Karpas-422 (cell line): ENCODE data around the gene LY86. TPM values are rescaled to one million over a fixed set of nuclear protein-coding genes. Genes with fewer than 3 reads are reported as not detected.

Source experiments
- DNase-seq: peaks from one replicate; pipeline ENCODE4 v3.0.0-alpha.2; 2015
- H2AFZ ChIP-seq: fragments of 200-600 bp; sonication (generic); 2 replicates; pipeline ENCODE4 v1.6.1; 2014; ENCODE audit warnings: antibody characterized with exemption, low read length, mixed read lengths
- H3K27ac ChIP-seq: fragments of 200-600 bp; sonication (generic); 2 replicates; pipeline ENCODE4 v1.5.1; 2014; ENCODE audit warnings: mild to moderate bottlenecking, low read length, moderate library complexity
- H3K27me3 ChIP-seq: fragments of 200-600 bp; sonication (generic); 2 replicates; pipeline ENCODE4 v1.6.1; 2014; ENCODE audit warnings: low read length, mixed read lengths
- H3K36me3 ChIP-seq: fragments of 200-600 bp; sonication (generic); 2 replicates; pipeline ENCODE4 v1.6.1; 2014; ENCODE audit warnings: low read length, mixed read lengths; ENCODE audit not compliant: insufficient read depth
- H3K4me1 ChIP-seq: fragments of 200-600 bp; sonication (generic); 2 replicates; pipeline ENCODE4 v1.6.1; 2014; ENCODE audit warnings: mild to moderate bottlenecking, low read length, mixed read lengths
- H3K4me2 ChIP-seq: fragments of 200-600 bp; sonication (generic); 2 replicates; pipeline ENCODE4 v1.6.1; 2014; ENCODE audit warnings: low read length, low read depth, mild to moderate bottlenecking; ENCODE audit not compliant: poor library complexity, severe bottlenecking
- H3K4me3 ChIP-seq: fragments of 200-600 bp; sonication (generic); 2 replicates; pipeline ENCODE4 v1.5.1; 2014; ENCODE audit warnings: mild to moderate bottlenecking, antibody characterized with exemption, low read length, mixed read lengths
- H3K79me2 ChIP-seq: fragments of 200-600 bp; sonication (generic); 2 replicates; pipeline ENCODE4 v1.6.1; 2014; ENCODE audit warnings: mild to moderate bottlenecking, low read length, mixed read lengths
- H3K9ac ChIP-seq: fragments of 200-600 bp; sonication (generic); 2 replicates; pipeline ENCODE4 v1.6.0; 2014; ENCODE audit warnings: low read length
- H3K9me2 ChIP-seq: fragments of 200-600 bp; sonication (generic), shearing (Covaris generic); replicated peaks from 2 replicates; pipeline ENCODE4 v1.6.0; 2014; ENCODE audit warnings: mild to moderate bottlenecking, low read length, moderate library complexity; ENCODE audit not compliant: insufficient read depth
- H3K9me3 ChIP-seq: fragments of 300-700, 200-600 bp; sonication (generic); 2 replicates; pipeline ENCODE4 v1.6.1; 2014; ENCODE audit warnings: low read length, mixed read lengths
- H4K20me1 ChIP-seq: fragments of 200-600 bp; sonication (generic); 2 replicates; pipeline ENCODE4 v1.6.1; 2014; ENCODE audit warnings: mild to moderate bottlenecking, antibody characterized with exemption, low read length, low read depth; ENCODE audit not compliant: insufficient read depth
- total RNA-seq: library from RNA; depleted of rRNA; stranded (reverse); fragments of >200 nt; shearing (Covaris generic); gene quantifications from 2 replicates; pipeline ENCODE4 v1.2.3, GENCODE V29; 2014; ENCODE audit warnings: low replicate concordance

LY86 gene
- total RNA-seq, 1 experiment from 2014 or later = 187 TPM

DNA sequence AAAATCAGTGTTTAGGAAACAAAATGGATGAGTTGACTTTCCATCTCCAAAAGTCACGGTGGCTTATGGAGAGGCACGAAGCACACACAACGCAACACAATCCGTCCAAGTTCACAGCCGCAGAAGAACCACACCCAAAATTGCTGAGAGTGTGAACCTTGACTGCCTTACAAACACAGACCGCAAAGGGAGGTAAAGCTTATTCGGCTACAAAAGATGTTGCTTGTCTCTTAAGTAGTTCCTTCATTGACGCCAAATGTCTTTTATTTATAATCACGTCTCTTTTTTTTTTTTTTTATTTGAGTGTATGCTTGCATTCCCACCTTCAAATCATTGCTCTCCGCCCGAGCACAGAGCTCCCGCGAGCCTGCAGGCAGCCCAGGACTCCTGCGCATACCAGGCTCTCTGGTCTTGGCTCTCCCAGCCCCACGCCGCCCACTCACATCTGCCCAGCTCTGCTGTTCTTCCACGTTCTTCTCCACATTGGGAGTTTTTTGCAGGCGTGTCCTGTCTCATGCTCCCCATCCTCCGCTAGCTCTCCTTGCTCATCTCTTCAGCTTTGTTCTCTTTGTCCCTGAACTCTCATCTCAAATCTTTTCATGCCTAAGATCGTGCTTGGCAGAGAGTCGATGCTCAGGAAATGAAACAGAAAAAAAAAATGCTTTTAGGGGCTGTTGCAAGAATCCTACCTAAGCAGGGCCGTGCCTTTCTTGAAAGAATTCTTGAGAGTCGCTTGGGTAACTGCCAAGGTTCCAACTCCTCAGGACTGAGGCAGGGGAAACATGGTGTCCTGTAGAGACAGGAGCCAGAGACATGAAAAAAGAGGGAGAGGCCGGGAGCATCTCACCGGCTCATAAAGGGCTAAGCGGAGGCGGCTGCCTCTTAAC, 25.8 kb downstream of the LY86 start:
- H3K4me3 ChIP-seq = no peak overlapping the region
- no peaks in the 10 kb centered on the region for H3K27me3 ChIP-seq
- H3K36me3 ChIP-seq = peaks cover 22% of the 10 kb centered on the region
- H3K4me1 ChIP-seq = peaks cover 12% of the 10 kb centered on the region
- no peak overlapping the region for H2AFZ ChIP-seq
- H3K9ac ChIP-seq = no peak overlapping the region
- H3K79me2 ChIP-seq = peaks cover 37% of the 10 kb centered on the region
- no peaks in the 10 kb centered on the region for H4K20me1 ChIP-seq
- H3K27ac ChIP-seq = no peak overlapping the region
- H3K4me2 ChIP-seq = no peak overlapping the region
- H3K9me2 ChIP-seq = no peaks in the 10 kb centered on the region
- H3K9me3 ChIP-seq = no peaks in the 10 kb centered on the region
- no peak for DNase-seq

GRCh38 chr6:6614983-6615349, 26.4 kb downstream of the LY86 start:
- H3K27me3 ChIP-seq = no peaks in the 10 kb centered on the region
- H4K20me1 ChIP-seq = no peaks in the 10 kb centered on the region
- DNase-seq = no peak
- no peak overlapping the region for H3K27ac ChIP-seq
- H3K4me1 ChIP-seq = peaks cover 9% of the 10 kb centered on the region
- H3K36me3 ChIP-seq = peaks cover 20% of the 10 kb centered on the region
- H3K9ac ChIP-seq = no peak overlapping the region
- peaks cover 32% of the 10 kb centered on the region for H3K79me2 ChIP-seq
- no peaks in the 10 kb centered on the region for H3K9me2 ChIP-seq
- no peak overlapping the region for H2AFZ ChIP-seq
- H3K4me2 ChIP-seq = no peak overlapping the region
- H3K4me3 ChIP-seq = no peak overlapping the region
- no peaks in the 10 kb centered on the region for H3K9me3 ChIP-seq

DNA sequence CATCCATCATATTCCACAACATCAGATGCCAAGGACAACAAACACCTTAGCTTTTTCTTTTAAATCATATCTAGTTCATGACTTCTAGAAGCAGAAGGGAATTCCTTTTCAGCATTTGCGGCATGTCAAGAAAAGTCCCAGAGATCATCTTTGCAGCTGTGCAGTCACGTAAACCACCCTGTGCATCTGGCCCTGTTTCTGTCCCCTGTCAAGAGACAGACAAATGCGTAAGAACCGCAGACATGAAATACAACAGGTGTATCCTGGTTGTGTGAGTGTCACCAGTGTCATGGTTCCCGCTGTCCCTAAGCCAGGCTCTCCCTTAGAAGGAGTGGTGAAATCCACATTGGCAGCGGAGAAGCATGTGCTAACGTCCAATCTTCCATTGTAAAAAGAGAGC, 28.1 kb downstream of the LY86 start:
- peaks cover 20% of the 10 kb centered on the region for H3K79me2 ChIP-seq
- H3K27me3 ChIP-seq = no peaks in the 10 kb centered on the region
- H3K9me3 ChIP-seq = no peaks in the 10 kb centered on the region
- no peak overlapping the region for H3K4me2 ChIP-seq
- H3K36me3 ChIP-seq = peaks cover 11% of the 10 kb centered on the region; the same call in 1 of the 2 replicates
- H3K4me3 ChIP-seq = no peak overlapping the region
- H3K27ac ChIP-seq = no peak overlapping the region
- H3K9me2 ChIP-seq = no peaks in the 10 kb centered on the region
- H3K4me1 ChIP-seq = 0 out of 2 replicates have a peak, but pooled peaks cover 6% of the 10 kb centered on the region
- H2AFZ ChIP-seq = no peak overlapping the region
- no peak for DNase-seq
- H4K20me1 ChIP-seq = no peaks in the 10 kb centered on the region
- no peak overlapping the region for H3K9ac ChIP-seq

GRCh38 chr6:6619021-6619794, 30.7 kb downstream of the LY86 start:
- Histone ChIP-seq H3K9ac (no peak overlapping the region), H3K79me2 (peaks cover 11% of the 10 kb centered on the region), H3K27me3 (no peaks in the 10 kb centered on the region), H3K27ac (peak overlapping the region; percentile 14; the same call in 1 of the 2 replicates), H3K4me3 (no peak overlapping the region), H3K9me3 (no peaks in the 10 kb centered on the region), H3K36me3 (peaks cover 10% of the 10 kb centered on the region; the same call in 1 of the 2 replicates), H4K20me1 (no peaks in the 10 kb centered on the region), H3K4me2 (no peak overlapping the region), H3K9me2 (no peaks in the 10 kb centered on the region), H2AFZ (no peak overlapping the region), H3K4me1 (0 out of 2 replicates have a peak, but pooled peaks cover 6% of the 10 kb centered on the region)
- no peak for DNase-seq

GRCh38 chr6:6620766-6621425, 32.4 kb downstream of the LY86 start:
- H3K9ac ChIP-seq = no peak overlapping the region
- H3K9me2 ChIP-seq = no peaks in the 10 kb centered on the region
- H3K36me3 ChIP-seq = peaks cover 21% of the 10 kb centered on the region; the same call in 1 of the 2 replicates
- no peak overlapping the region for H3K4me3 ChIP-seq
- no peak overlapping the region for H3K4me2 ChIP-seq
- no peaks in the 10 kb centered on the region for H3K27me3 ChIP-seq
- H3K4me1 ChIP-seq = 0 out of 2 replicates have a peak, but pooled peaks cover 6% of the 10 kb centered on the region
- peaks cover 11% of the 10 kb centered on the region for H3K79me2 ChIP-seq
- no peak overlapping the region for H2AFZ ChIP-seq
- no peaks in the 10 kb centered on the region for H4K20me1 ChIP-seq
- no peak for DNase-seq
- no peaks in the 10 kb centered on the region for H3K9me3 ChIP-seq
- H3K27ac ChIP-seq = no peak overlapping the region; the same call in 1 of the 2 replicates

GRCh38 chr6:6622501-6622900, 34.0 kb downstream of the LY86 start:
- no peak overlapping the region for H3K9ac ChIP-seq
- no peak overlapping the region for H2AFZ ChIP-seq
- no peak overlapping the region for H3K27ac ChIP-seq
- peaks cover 24% of the 10 kb centered on the region; the same call in 1 of the 2 replicates for H3K36me3 ChIP-seq
- H3K27me3 ChIP-seq = no peaks in the 10 kb centered on the region
- H4K20me1 ChIP-seq = no peaks in the 10 kb centered on the region
- no peak overlapping the region for H3K4me2 ChIP-seq
- peaks cover 4% of the 10 kb centered on the region; the same call in 1 of the 2 replicates for H3K79me2 ChIP-seq
- no peaks in the 10 kb centered on the region for H3K9me2 ChIP-seq
- H3K4me1 ChIP-seq = 0 out of 2 replicates have a peak, but pooled peaks cover 6% of the 10 kb centered on the region
- no peaks in the 10 kb centered on the region for H3K9me3 ChIP-seq
- no peak overlapping the region for H3K4me3 ChIP-seq
- DNase-seq = no peak

- H3K36me3 ChIP-seq = peaks cover 30% of the 10 kb centered on the region; the same call in 1 of the 2 replicates
- 0 out of 2 replicates have a peak, but pooled peaks cover 6% of the 10 kb centered on the region for H3K4me1 ChIP-seq
- no peaks in the 10 kb centered on the region for H3K9me3 ChIP-seq
These were observed 35.0 kb downstream of the LY86 start for GRCh38 chr6:6623553-6623952.

More at GRCh38 chr6:6623553-6623952, 35.0 kb downstream of the LY86 start:
- H3K27me3 ChIP-seq = no peaks in the 10 kb centered on the region
- H4K20me1 ChIP-seq = no peaks in the 10 kb centered on the region
- H3K9ac ChIP-seq = no peak overlapping the region
- no peak overlapping the region for H3K4me3 ChIP-seq
- peaks cover 3% of the 10 kb centered on the region; the same call in 1 of the 2 replicates for H3K79me2 ChIP-seq
- no peak overlapping the region for H2AFZ ChIP-seq
- DNase-seq = no peak
- H3K4me2 ChIP-seq = no peak overlapping the region
- H3K27ac ChIP-seq = no peak overlapping the region
- H3K9me2 ChIP-seq = no peaks in the 10 kb centered on the region
